Ovary (tissue), 9 donors: ENCODE data around the gene WSB1. TPM values are rescaled to one million over a fixed set of nuclear protein-coding genes. Genes with fewer than 3 reads are reported as not detected.

Source experiments
- DNase-seq, 5 donors: peaks; one replicate each; pipeline ENCODE4 v3.0.0-alpha.2; 2019 to 2020
- H3K27ac ChIP-seq, 2 donors: fragments of 200-600 bp; one replicate each; pipeline versions ENCODE4 v1.5.1 to v1.8.0; 2019 to 2022
- H3K27me3 ChIP-seq: fragments of 200-600 bp; one replicate; pipeline ENCODE4 v1.8.0; 2022
- H3K36me3 ChIP-seq: fragments of 200-600 bp; sonication (generic); one replicate; pipeline ENCODE4 v1.5.1; 2019
- H3K4me1 ChIP-seq: one replicate; pipeline ENCODE4 v1.8.1; 2013; ENCODE audit warnings: mild to moderate bottlenecking, moderate library complexity; ENCODE audit not compliant: insufficient read depth
- H3K4me3 ChIP-seq: fragments of 200-600 bp; sonication (generic); one replicate; pipeline ENCODE4 v1.5.1; 2017
- H3K9me3 ChIP-seq, 2 donors: fragments of 200-600 bp in 1 of 2; sonication (generic) in 1 of 2; one replicate each; pipeline versions ENCODE4 v1.5.1 to v1.8.1; 2013 to 2019; ENCODE audit warnings: mild to moderate bottlenecking in 1 of 2, moderate library complexity in 1 of 2
- EP300 ChIP-seq: sonication (generic); formaldehyde crosslinking; IDR thresholded peaks from one replicate; pipeline ENCODE4 v1.6.1; 2017; ENCODE audit warnings: antibody characterized with exemption
- POLR2A ChIP-seq: fragments of 450-650 bp; IDR thresholded peaks from one replicate; pipeline ENCODE4 v1.6.1; 2017; ENCODE audit warnings: antibody characterized with exemption, mild to moderate bottlenecking, moderate library complexity
- WGBS, 3 donors: extraction: QIAGEN DNeasy Blood & Tissue Kit in 1 of 3; methylation state at CpG; one replicate each; pipeline versions ENCODE4 v1.1.5 to v1.1.7; 2013 to 2017; 5-methylcytosine and 5-hydroxymethylcytosine counted together
- intact Hi-C, 4 donors: fragments of 100-400 bp; cut with DNase I; formaldehyde crosslinking; loops; one replicate each; pipeline versions ENCODE4 v1.11.0 to v1.15.1; 2022 to 2023
- polyA plus RNA-seq, 2 donors: library from polyadenylated mRNA; stranded (reverse); fragments of 200-250 nt in 1 of 2; fragments of 350-450 nt in 1 of 2; fragmentation: Illumina TruSeq in 1 of 2; extraction: RNeasy Lipid Tissue Mini Kit (QIAGEN cat#74804) in 1 of 2; gene quantifications; one replicate each; pipeline ENCODE4 v1.2.3, GENCODE V29; 2013 to 2014
- total RNA-seq, 7 donors: library from RNA; depleted of rRNA in 2 of 7; stranded (reverse); fragments of >200 nt in 2 of 7; fragmentation: NEBNext Ultra II Directional in 3 of 7; extraction: Animal tissue kit (Norgen Biotek cat#: 25700) in 3 of 7; gene quantifications; one replicate each; pipeline versions ENCODE4 v1.1.0 to v1.2.4, GENCODE V29; 2016 to 2023
- TF ChIP-seq, protein P1 (sequence below), 3 donors: fragments of 450-650 bp in 2 of 3; fragments of 200-600 bp in 1 of 3; IDR thresholded peaks; one replicate each; pipeline versions ENCODE4 v1.5.1 to v1.8.0; 2016 to 2022; ENCODE audit warnings: antibody characterized with exemption in 3 of 3, mild to moderate bottlenecking in 1 of 3
- donor health status: DM: no; HTN: no; CAD: no; lungs with moderate emphysema.
- donor health status: DM: no; HTN: no; CAD: no.
- donor health status: Bipolar disorder and iron deficiency.
- donor health status: DM: yes; HTN: yes; CAD: no.
- donor health status: DM: no; HTN: no; CAD: no.
- donor health status: DM: yes; HTN: yes; CAD: no.

The WSB1 gene
- total and polyA plus RNA-seq, 9 donors, result 88.9 to 214 (median 168) TPM

DNA sequence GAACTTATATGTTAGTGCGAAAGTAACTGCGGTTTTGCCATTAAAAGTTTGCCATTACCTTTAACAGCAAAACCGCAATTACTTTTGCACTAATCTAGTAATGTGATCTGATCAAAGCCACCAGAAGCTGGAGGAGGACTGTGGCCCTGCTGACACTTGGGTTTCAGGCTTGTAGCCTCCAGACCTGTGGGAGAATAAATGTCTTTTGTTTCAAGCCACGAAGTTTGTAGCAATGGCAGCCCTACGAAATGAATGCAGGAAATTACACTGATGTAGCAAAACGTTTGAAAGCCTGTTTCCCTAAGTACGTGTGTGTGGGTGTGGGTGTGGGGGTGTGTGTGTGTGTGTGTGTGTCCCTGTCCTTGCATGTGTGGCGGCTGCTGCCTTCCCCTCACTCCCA lies 66.6 kb downstream of the WSB1 start:
- H3K27ac ChIP-seq, result no peak overlapping the region
- intact Hi-C loops, result loop anchor here in 1 of 4 donors (10.0 kb wide), 1 partner anchor 84 kb away; no protein-coding TSS in a partner anchor
- no peaks in the 10 kb centered on the region for H3K27me3 ChIP-seq
- no peak overlapping the region for H3K4me3 ChIP-seq
- no peaks in the 10 kb centered on the region for H3K9me3 ChIP-seq
- 65 to 76% (median 72%) methylated on average over 8 of the region's 8 CpGs for whole genome bisulfite sequencing, 3 donors
- no peaks in the 10 kb centered on the region for H3K4me1 ChIP-seq
- no peak for DNase-seq
- TF ChIP-seq, protein P1, sequence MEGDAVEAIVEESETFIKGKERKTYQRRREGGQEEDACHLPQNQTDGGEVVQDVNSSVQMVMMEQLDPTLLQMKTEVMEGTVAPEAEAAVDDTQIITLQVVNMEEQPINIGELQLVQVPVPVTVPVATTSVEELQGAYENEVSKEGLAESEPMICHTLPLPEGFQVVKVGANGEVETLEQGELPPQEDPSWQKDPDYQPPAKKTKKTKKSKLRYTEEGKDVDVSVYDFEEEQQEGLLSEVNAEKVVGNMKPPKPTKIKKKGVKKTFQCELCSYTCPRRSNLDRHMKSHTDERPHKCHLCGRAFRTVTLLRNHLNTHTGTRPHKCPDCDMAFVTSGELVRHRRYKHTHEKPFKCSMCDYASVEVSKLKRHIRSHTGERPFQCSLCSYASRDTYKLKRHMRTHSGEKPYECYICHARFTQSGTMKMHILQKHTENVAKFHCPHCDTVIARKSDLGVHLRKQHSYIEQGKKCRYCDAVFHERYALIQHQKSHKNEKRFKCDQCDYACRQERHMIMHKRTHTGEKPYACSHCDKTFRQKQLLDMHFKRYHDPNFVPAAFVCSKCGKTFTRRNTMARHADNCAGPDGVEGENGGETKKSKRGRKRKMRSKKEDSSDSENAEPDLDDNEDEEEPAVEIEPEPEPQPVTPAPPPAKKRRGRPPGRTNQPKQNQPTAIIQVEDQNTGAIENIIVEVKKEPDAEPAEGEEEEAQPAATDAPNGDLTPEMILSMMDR (IDR thresholded peaks at IDR 0.05), result no peak
- no peak for TF ChIP-seq EP300
- no peak for TF ChIP-seq POLR2A
- H3K36me3 ChIP-seq, result no peaks in the 10 kb centered on the region

DNA sequence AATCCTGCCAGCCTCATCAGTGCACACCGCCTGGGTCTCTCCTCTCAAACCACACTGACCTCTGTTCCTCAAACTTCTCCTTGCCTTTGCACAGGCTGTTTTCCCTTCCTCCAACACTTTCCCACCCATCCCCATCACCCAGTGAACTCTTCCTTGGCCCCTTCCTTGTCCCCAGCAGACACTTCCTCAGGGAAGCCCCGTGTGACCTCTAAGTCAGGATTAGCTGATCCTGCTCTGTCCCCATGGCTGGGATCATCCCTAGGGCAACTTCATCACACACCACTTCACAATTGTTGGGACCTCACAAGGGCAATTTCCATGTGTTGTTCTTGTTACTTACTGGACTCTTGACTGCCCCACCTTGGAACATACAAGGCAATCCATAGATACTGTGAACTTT lies 67.8 kb downstream of the WSB1 start:
- H3K4me3 ChIP-seq, result no peak overlapping the region
- no peaks in the 10 kb centered on the region for H3K36me3 ChIP-seq
- DNase-seq, result no peak
- H3K27ac ChIP-seq, result no peak overlapping the region
- H3K9me3 ChIP-seq, result no peaks in the 10 kb centered on the region
- intact Hi-C loops, result loop anchor here in 1 of 4 donors (10.0 kb wide), 1 partner anchor 83 kb away; no protein-coding TSS in a partner anchor
- H3K4me1 ChIP-seq, result no peaks in the 10 kb centered on the region
- WGBS, 3 donors, result 75 to 90% (median 84%) methylated on average over 2 of the region's 2 CpGs
- TF ChIP-seq, protein P1 (IDR thresholded peaks at IDR 0.05), result no peak
- TF ChIP-seq POLR2A, result no peak
- no peak for TF ChIP-seq EP300
- no peaks in the 10 kb centered on the region for H3K27me3 ChIP-seq

DNA sequence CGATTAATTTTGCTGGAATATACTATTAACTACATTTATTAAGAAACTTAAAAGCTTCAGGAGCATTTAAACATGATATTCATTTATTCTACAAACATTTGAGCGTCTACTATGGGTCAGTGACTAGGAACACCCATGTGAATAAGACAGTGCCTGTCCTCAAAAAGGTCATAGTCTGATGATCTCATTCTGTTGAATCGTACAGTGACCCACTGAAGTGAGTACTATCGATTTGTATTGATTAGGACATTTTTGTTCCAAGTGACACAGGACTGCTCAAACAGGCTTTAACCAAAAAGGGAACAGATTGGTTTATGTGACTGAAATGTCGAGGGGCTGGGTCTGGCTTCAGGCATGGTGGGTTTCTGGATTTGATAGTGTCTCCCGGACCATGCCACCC lies 68.6 kb downstream of the WSB1 start:
- no peaks in the 10 kb centered on the region for H3K9me3 ChIP-seq
- no peaks in the 10 kb centered on the region for H3K4me1 ChIP-seq
- no peak overlapping the region for H3K27ac ChIP-seq
- 78 to 81% (median 80%) methylated on average over 6 of the region's 6 CpGs for WGBS, 3 donors
- no peak for DNase-seq
- no peaks in the 10 kb centered on the region for H3K27me3 ChIP-seq
- H3K36me3 ChIP-seq, result no peaks in the 10 kb centered on the region
- H3K4me3 ChIP-seq, result no peak overlapping the region
- intact Hi-C loops, result loop anchor here in 1 of 4 donors (10.0 kb wide), 1 partner anchor 82 kb away; no protein-coding TSS in a partner anchor
- no peak for TF ChIP-seq POLR2A
- TF ChIP-seq, protein P1 (IDR thresholded peaks at IDR 0.05), result no peak
- no peak for TF ChIP-seq EP300

DNA sequence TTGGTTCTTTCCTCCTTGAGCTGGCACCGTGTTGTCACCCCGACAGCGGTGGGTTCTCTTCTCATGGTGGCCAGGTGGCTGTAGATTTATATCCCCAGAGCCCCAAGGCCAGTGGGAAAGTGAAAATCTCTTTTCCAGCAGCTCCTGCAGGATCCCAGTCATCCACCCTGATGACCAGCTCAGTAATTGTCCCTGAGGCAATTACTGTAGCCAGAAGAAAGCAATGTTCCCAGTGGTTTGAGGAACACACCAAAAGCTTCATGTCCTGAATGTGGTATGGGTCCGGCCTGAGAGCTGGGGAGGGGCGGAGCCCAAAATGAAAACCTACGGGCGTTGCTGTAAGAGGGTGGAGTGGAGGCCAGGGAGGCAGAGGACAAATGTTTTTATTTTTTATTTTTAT lies 69.0 kb downstream of the WSB1 start:
- H3K27me3 ChIP-seq, result no peaks in the 10 kb centered on the region
- no peak for DNase-seq
- TF ChIP-seq, protein P1 (IDR thresholded peaks at IDR 0.05), result no peak
- TF ChIP-seq EP300 (no peak), POLR2A (no peak)
- H3K4me3 ChIP-seq, result no peak overlapping the region
- 71 to 79% (median 78%) methylated on average over 7 of the region's 7 CpGs for WGBS, 3 donors
- H3K27ac ChIP-seq, result no peak overlapping the region
- H3K4me1 ChIP-seq, result no peaks in the 10 kb centered on the region
- H3K36me3 ChIP-seq, result no peaks in the 10 kb centered on the region
- no peaks in the 10 kb centered on the region for H3K9me3 ChIP-seq
- intact Hi-C loops, result loop anchor here in 1 of 4 donors (10.0 kb wide), 1 partner anchor 82 kb away; no protein-coding TSS in a partner anchor
